HCT116 (cell line): ENCODE measurements around the gene GAL. TPM values are rescaled to one million over a fixed set of nuclear protein-coding genes. Genes with fewer than 3 reads are reported as not detected.

Experiments
- ATAC-seq: fragments of 200-7000 bp; cut with Tn5 transposase; 2 replicates; pipeline ENCODE4 v1.9.1; 2020; ENCODE audit warnings: mild to moderate bottlenecking, moderate library complexity
- BruUV-seq: library from RNA; stranded (reverse); fragments of 400-500 nt; replicated peaks from 2 replicates; lab custom pipeline; 2021; lab: Mats Ljungman, UMichigan
- CTCF ChIA-PET: fragments of 300-600 bp; sonication (Branson Sonifier 250); formaldehyde crosslinking; loops from one replicate; lab custom pipeline; 2021; ENCODE audit warnings: antibody characterized with exemption; lab: Charles Lee
- POLR2A ChIA-PET: fragments of 300-600, 350-600 bp; sonication (Branson Sonifier 250); formaldehyde crosslinking; loops from one replicate; lab custom pipeline; 2021; ENCODE audit warnings: antibody characterized with exemption; lab: Charles Lee
- RAD21 ChIA-PET, 2 experiments: fragments of 300-600 bp; sonication (Branson Sonifier 250); formaldehyde crosslinking; loops; one replicate each; lab custom pipeline; 2023; ENCODE audit warnings: low total read pairs in 2 of 2; ENCODE audit not compliant: uncharacterized antibody in 2 of 2, unreplicated experiment in 2 of 2, low non-redundant PET in 1 of 2; lab: Charles Lee
- DNase-seq: peaks from one replicate; pipeline ENCODE4 v3.0.0-alpha.2; 2010; ENCODE audit warnings: low read depth, low spot score
- H2AFZ ChIP-seq: fragments of 200-600 bp; shearing (Covaris generic), sonication (generic); 2 replicates; pipeline ENCODE4 v1.6.1; 2017; ENCODE audit warnings: low read depth, mixed run types, mixed read lengths, antibody characterized with exemption, low read length; ENCODE audit not compliant: poor library complexity, severe bottlenecking
- H3K27ac ChIP-seq: 2 replicates; pipeline ENCODE4 v1.5.1; 2012; ENCODE audit warnings: low read depth, low read length
- H3K27me3 ChIP-seq: fragments of 200-600 bp; sonication (generic); 2 replicates; pipeline ENCODE4 v1.6.1; 2016; ENCODE audit warnings: mixed run types, low read length, mixed read lengths; ENCODE audit not compliant: insufficient read depth
- H3K36me3 ChIP-seq, 2 experiments: fragments of 200-500 bp in 1 of 2; fragments of 200-600 bp in 1 of 2; sonication (Bioruptor generic) in 1 of 2; sonication (generic) in 1 of 2; 2 replicates each; pipeline versions ENCODE4 v1.5.1 to v1.6.1; 2014 to 2016; ENCODE audit warnings: low read length in 2 of 2, inconsistent platforms in 1 of 2, mixed read lengths in 1 of 2, mixed run types in 1 of 2; ENCODE audit not compliant: insufficient read depth in 2 of 2, control insufficient read depth in 1 of 2
- H3K4me1 ChIP-seq, 2 experiments: fragments of 200-600 bp in 1 of 2; sonication (generic) in 1 of 2; 2 replicates each; pipeline versions ENCODE4 v1.5.1 to v1.6.1; 2012 to 2017; ENCODE audit warnings: low read length in 2 of 2, inconsistent platforms in 1 of 2, mild to moderate bottlenecking in 1 of 2, mixed read lengths in 1 of 2, mixed run types in 1 of 2, moderate library complexity in 1 of 2; ENCODE audit not compliant: insufficient read depth in 2 of 2, control insufficient read depth in 1 of 2
- H3K4me2 ChIP-seq: fragments of 200-600 bp; sonication (generic); 2 replicates; pipeline ENCODE4 v1.6.1; 2017; ENCODE audit warnings: mixed run types, low read length, mixed read lengths
- H3K4me3 ChIP-seq, 2 experiments: fragments of 200-600 bp in 1 of 2; sonication (generic) in 1 of 2; replicated peaks in 1 of 2; 2 replicates each; pipeline ENCODE4 v1.5.1; 2011 to 2016; ENCODE audit warnings: low read length in 2 of 2, control low read depth in 1 of 2, low read depth in 1 of 2, mild to moderate bottlenecking in 1 of 2, mixed read lengths in 1 of 2, mixed run types in 1 of 2
- H3K79me2 ChIP-seq: fragments of 200-600 bp; sonication (generic); 2 replicates; pipeline ENCODE4 v1.6.1; 2017; ENCODE audit warnings: mild to moderate bottlenecking, mixed run types, low read length, moderate library complexity, mixed read lengths; ENCODE audit not compliant: insufficient read depth
- H3K9ac ChIP-seq: fragments of 200-600 bp; sonication (generic); 2 replicates; pipeline ENCODE4 v1.6.1; 2016; ENCODE audit warnings: low read length, mixed read lengths
- H3K9me2 ChIP-seq: fragments of 200-600 bp; sonication (generic), shearing (Covaris generic); 2 replicates; pipeline ENCODE4 v1.6.1; 2017; ENCODE audit warnings: mixed run types, mild to moderate bottlenecking, moderate library complexity; ENCODE audit not compliant: insufficient read depth
- H3K9me3 ChIP-seq, 2 experiments: fragments of 200-500 bp in 1 of 2; fragments of 200-600 bp in 1 of 2; sonication (Bioruptor generic) in 1 of 2; sonication (generic) in 1 of 2; 2 replicates each; pipeline ENCODE4 v1.6.1; 2014 to 2017; ENCODE audit warnings: low read length in 2 of 2, mixed read lengths in 2 of 2, inconsistent platforms in 1 of 2, low read depth in 1 of 2, mild to moderate bottlenecking in 1 of 2, mixed run types in 1 of 2, moderate library complexity in 1 of 2; ENCODE audit not compliant: control insufficient read depth in 1 of 2, insufficient read depth in 1 of 2
- H4K20me1 ChIP-seq: fragments of 200-600 bp; sonication (generic), shearing (Covaris generic); 2 replicates; pipeline ENCODE4 v1.6.1; 2017; ENCODE audit warnings: mixed run types, mild to moderate bottlenecking, moderate library complexity; ENCODE audit not compliant: insufficient read depth
- CTCF ChIP-seq, 3 experiments: fragments of 200-600 bp in 1 of 3; sonication (generic) in 1 of 3; IDR thresholded peaks in 2 of 3; conservative IDR thresholded peaks in 1 of 3; 2 replicates each; pipeline ENCODE4 v1.5.1; 2012 to 2017; ENCODE audit warnings: low read depth in 2 of 3, low read length in 2 of 3, antibody characterized with exemption in 1 of 3, borderline replicate concordance in 1 of 3, control low read depth in 1 of 3, mild to moderate bottlenecking in 1 of 3, mixed read lengths in 1 of 3, mixed run types in 1 of 3, moderate library complexity in 1 of 3; ENCODE audit not compliant: insufficient read depth in 1 of 3
- EZH2phosphoT487 ChIP-seq: fragments of 200-600 bp; IDR thresholded peaks from 2 replicates; pipeline ENCODE4 v1.6.1; 2018; ENCODE audit warnings: antibody characterized with exemption, borderline replicate concordance
- POLR2A ChIP-seq: IDR thresholded peaks from 2 replicates; pipeline ENCODE4 v1.7.0; 2011; ENCODE audit warnings: borderline replicate concordance; ENCODE audit not compliant: insufficient read depth, insufficient read length; ENCODE audit errors: extremely low read depth
- REST ChIP-seq: IDR thresholded peaks from 2 replicates; pipeline ENCODE4 v1.6.1; 2012; ENCODE audit warnings: low read depth
- YY1 ChIP-seq: IDR thresholded peaks from 2 replicates; pipeline ENCODE4 v1.6.1; 2011; ENCODE audit warnings: low read length, low read depth, moderate library complexity, mild to moderate bottlenecking; ENCODE audit not compliant: insufficient replicate concordance; ENCODE audit errors: extremely low read depth
- ZNF274 ChIP-seq: fragments of 200-500 bp; sonication (Bioruptor generic); IDR thresholded peaks from 2 replicates; pipeline ENCODE4 v1.6.1; 2014; ENCODE audit warnings: mild to moderate bottlenecking, low read depth, low read length, inconsistent platforms
- intact Hi-C: fragments of 100-400 bp; cut with micrococcal nuclease; formaldehyde crosslinking; loops from 2 replicates; pipeline ENCODE4 v1.10.0; 2022
- total RNA-seq: library from RNA; stranded (reverse); gene quantifications from one replicate; pipeline ENCODE4 v1.2.1, GENCODE V29; 2021; ENCODE audit not compliant: unreplicated experiment

The GAL gene
- total RNA-seq, 1 experiment from 2014 or later: 83.1 TPM

DNA sequence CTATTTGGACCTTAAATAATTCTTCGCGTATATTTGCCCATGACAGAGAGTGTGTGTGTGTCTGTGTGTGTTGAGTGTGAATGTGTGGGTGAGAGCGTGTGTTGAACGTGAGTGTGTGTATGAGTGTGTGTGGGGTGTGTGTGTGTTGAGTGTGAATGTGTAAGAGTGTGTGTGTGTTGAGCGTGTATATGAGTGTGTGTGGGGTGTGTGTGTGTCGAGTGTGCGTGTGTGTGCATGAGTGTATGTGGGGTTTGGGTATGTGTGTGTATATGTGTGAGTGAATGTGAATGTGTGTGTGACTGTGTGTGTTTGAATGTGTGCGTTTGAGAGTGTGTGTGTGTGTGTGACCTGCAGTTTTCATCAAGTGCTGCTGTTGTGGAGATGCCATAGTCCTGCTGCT lies 26.8 kb downstream of the GAL start:
- H3K79me2 ChIP-seq: no peaks in the 10 kb centered on the region
- ChIA-PET CTCF (no interaction called here), RAD21 (no interaction called here), POLR2A (no interaction called here)
- H3K27me3 ChIP-seq: no peaks in the 10 kb centered on the region
- H3K4me1 ChIP-seq: no peaks in the 10 kb centered on the region
- BruUV-seq: no TSS peak
- no peaks in the 10 kb centered on the region for H3K36me3 ChIP-seq
- no peak overlapping the region for H3K4me3 ChIP-seq
- DNase-seq (no peak), ATAC-seq (no peak)
- H3K4me2 ChIP-seq: no peak overlapping the region
- H3K9me2 ChIP-seq: no peaks in the 10 kb centered on the region
- no peak overlapping the region for H3K9ac ChIP-seq
- no peak for TF ChIP-seq EZH2phosphoT487
- TF ChIP-seq YY1: no peak
- no peak for TF ChIP-seq POLR2A
- no peak for TF ChIP-seq REST
- no peak for TF ChIP-seq CTCF (IDR thresholded peaks at IDR 0.05 in 2 of 3, conservative IDR thresholded peaks at IDR 0.05 in 1 of 3; ENCODE audit: borderline replicate concordance in 1 of 3, insufficient read depth in 1 of 3, low read depth in 2 of 3, low read length in 2 of 3)
- TF ChIP-seq ZNF274: no peak
- TF ChIP-seq, all 23 proteins: peak for 0
- Histone ChIP-seq H3K9me3 (no peaks in the 10 kb centered on the region), H2AFZ (no peak overlapping the region), H3K27ac (no peak overlapping the region), H4K20me1 (no peaks in the 10 kb centered on the region)
- intact Hi-C loops: no loop called here
